Fibroblast of skin of scalp (primary cell): ENCODE measurements around the gene UBTD1.

Source experiments
- DNase-seq: peaks from one replicate; pipeline ENCODE4 v3.0.0-alpha.2; 2013

The UBTD1 gene

GRCh38 chr10:97587183-97587582 lies 88.5 kb downstream of the UBTD1 start:
- DNase-seq: no peak

GRCh38 chr10:97589479-97589878 lies 90.8 kb downstream of the UBTD1 start, which contains the start of gene C10orf62:
Gene C10orf62, plus strand, starts transcription at chr10:97589721. Its CDS starts 177 bp downstream, at chr10:97589898.
- no peak for DNase-seq

- DNase-seq: no peak
Observed at GRCh38 chr10:97590082-97590747, 91.5 kb downstream of the UBTD1 start.

- DNase-seq: no peak
Observed at GRCh38 chr10:97590748-97591495, 92.2 kb downstream of the UBTD1 start.

GRCh38 chr10:97593421-97593820 lies 94.7 kb downstream of the UBTD1 start:
- DNase-seq: peak; percentile 50

GRCh38 chr10:97596101-97597082 lies 97.7 kb downstream of the UBTD1 start:
- DNase-seq: peak; percentile 85

GRCh38 chr10:97597778-97598177 lies 99.1 kb downstream of the UBTD1 start:
- DNase-seq: no peak

- DNase-seq: no peak
Observed at GRCh38 chr10:97598407-97599271, 99.9 kb downstream of the UBTD1 start.

- DNase-seq: no peak
Observed at GRCh38 chr10:97599272-97599619, 100.5 kb downstream of the UBTD1 start.

GRCh38 chr10:97600616-97601015 lies 101.9 kb downstream of the UBTD1 start:
- no peak for DNase-seq

- DNase-seq: no peak
Observed at GRCh38 chr10:97601268-97602215, 102.8 kb downstream of the UBTD1 start.

- DNase-seq: no peak
Observed at GRCh38 chr10:97607095-97607636, 108.4 kb downstream of the UBTD1 start.

- DNase-seq: no peak
Observed at GRCh38 chr10:97608991-97609561, 110.4 kb downstream of the UBTD1 start.

- no peak for DNase-seq
Observed at GRCh38 chr10:97611473-97611872, 112.7 kb downstream of the UBTD1 start.

- peak; percentile 59 for DNase-seq
Observed at GRCh38 chr10:97612386-97612785, 113.7 kb downstream of the UBTD1 start.

- no peak for DNase-seq
Observed at GRCh38 chr10:97618285-97618684, 119.6 kb downstream of the UBTD1 start.

- DNase-seq: no peak
Observed at GRCh38 chr10:97618733-97619132, 120.0 kb downstream of the UBTD1 start.
